ENCODE data around the gene RPAP3.

- TF ChIP-seq CTCF (conservative IDR thresholded peaks at IDR 0.05; ENCODE audit: low read depth in 2 of 2), result no peak
- no peak for TF ChIP-seq EZH2 (IDR thresholded peaks at IDR 0.05; ENCODE audit: low read depth, unreplicated experiment)
- no peak for TF ChIP-seq EZH2phosphoT487 (IDR thresholded peaks at IDR 0.05; ENCODE audit: unreplicated experiment)
- TF ChIP-seq CREB1 (CRISPR knock-in tag; IDR thresholded peaks at IDR 0.05; ENCODE audit: low read depth), result no peak
- no peak for TF ChIP-seq REST (IDR thresholded peaks at IDR 0.05; ENCODE audit: unreplicated experiment)
These were observed 39.1 kb upstream of the RPAP3 start for GRCh38 chr12:47744778-47745436.

All from GM23338 (cell line).